WTC11 (cell line): Measurements from ENCODE around the gene MYLK3.

Experiments
- CTCF ChIP-seq: fragments of 200-600 bp; IDR thresholded peaks from 2 replicates; pipeline ENCODE4 v1.8.0; 2022; ENCODE audit warnings: antibody characterized with exemption
- ETV6 ChIP-seq: sonication (generic); formaldehyde crosslinking; IDR thresholded peaks from 2 replicates; pipeline ENCODE4 v1.8.1; 2022; ENCODE audit warnings: mild to moderate bottlenecking, missing genetic modification reagents
- FOXJ3 ChIP-seq: sonication (generic); formaldehyde crosslinking; IDR thresholded peaks from 2 replicates; pipeline ENCODE4 v1.9.0; 2021; ENCODE audit warnings: missing genetic modification reagents, mild to moderate bottlenecking, borderline replicate concordance
- GABPB1 ChIP-seq: sonication (generic); formaldehyde crosslinking; IDR thresholded peaks from 2 replicates; pipeline ENCODE4 v1.8.1; 2023; ENCODE audit warnings: mild to moderate bottlenecking, missing genetic modification reagents
- MAX ChIP-seq: sonication (generic); formaldehyde crosslinking; IDR thresholded peaks from 2 replicates; pipeline ENCODE4 v1.8.0; 2022; ENCODE audit warnings: mild to moderate bottlenecking, missing genetic modification reagents
- TCF7 ChIP-seq: sonication (generic); formaldehyde crosslinking; IDR thresholded peaks from 2 replicates; pipeline ENCODE4 v1.8.0; 2022; ENCODE audit warnings: mild to moderate bottlenecking, low read depth, missing genetic modification reagents, moderate library complexity
- USF1 ChIP-seq: sonication (generic); formaldehyde crosslinking; IDR thresholded peaks from 2 replicates; pipeline ENCODE4 v1.8.0; 2022; ENCODE audit warnings: mild to moderate bottlenecking, missing genetic modification reagents
- ZNF232 ChIP-seq: sonication (generic); formaldehyde crosslinking; IDR thresholded peaks from 2 replicates; pipeline ENCODE4 v1.8.0; 2022; ENCODE audit warnings: mild to moderate bottlenecking, missing genetic modification reagents
- ZNF512 ChIP-seq: sonication (generic); formaldehyde crosslinking; IDR thresholded peaks from 2 replicates; pipeline ENCODE4 v1.8.1; 2022; ENCODE audit warnings: missing genetic modification reagents, borderline replicate concordance

GRCh38 chr16:46737621-46738214 lies 10.4 kb downstream of the MYLK3 start:
- TF ChIP-seq USF1 (CRISPR knock-in tag) (no peak), ETV6 (CRISPR knock-in tag) (no peak), MAX (no peak), CTCF (no peak), ZNF232 (no peak), GABPB1 (CRISPR knock-in tag) (no peak), ZNF512 (CRISPR knock-in tag) (no peak), FOXJ3 (no peak), TCF7 (no peak)
